ENCODE results near the gene SNX5.

- no peak for TF ChIP-seq CTCF (IDR thresholded peaks at IDR 0.05)
- no peak for TF ChIP-seq POLR2A (IDR thresholded peaks at IDR 0.05)
These were observed 43.5 kb upstream of the SNX5 start for GRCh38 chr20:18011951-18012645.
